BLaER1 treated with 17β-estradiol and CSF1 and Interleukin-3, amounts not matched to agents 10 nM and 100 nM (cell line): Measurements from ENCODE around the gene TAS1R3.
A peak's percentile ranks its signal among the peaks of the same experiment; 100 is the strongest.

Source experiments
- H3K27ac ChIP-seq, 11 experiments: shearing (Covaris generic); formaldehyde crosslinking; 2 replicates each; pipeline ENCODE4 v1.8.1; 2022
- H3K27me3 ChIP-seq, 11 experiments: shearing (Covaris generic); formaldehyde crosslinking; 2 replicates each; pipeline ENCODE4 v1.8.1; 2022
- H3K36me3 ChIP-seq, 11 experiments: shearing (Covaris generic); formaldehyde crosslinking; 2 replicates each; pipeline ENCODE4 v1.8.1; 2022
- H3K4me1 ChIP-seq, 10 experiments: shearing (Covaris generic); formaldehyde crosslinking; 2 replicates each; pipeline ENCODE4 v1.8.1; 2022
- H3K4me2 ChIP-seq, 11 experiments: shearing (Covaris generic); formaldehyde crosslinking; 2 replicates each; pipeline ENCODE4 v1.8.1; 2022
- H3K4me3 ChIP-seq, 10 experiments: shearing (Covaris generic); formaldehyde crosslinking; 2 replicates each; pipeline ENCODE4 v1.8.1; 2022
- H3K9ac ChIP-seq, 11 experiments: shearing (Covaris generic); formaldehyde crosslinking; 2 replicates each; pipeline ENCODE4 v1.8.1; 2022
- H3K9me3 ChIP-seq, 11 experiments: shearing (Covaris generic); formaldehyde crosslinking; replicated peaks in 1 of 11; 2 replicates each; pipeline ENCODE4 v1.8.1; 2022
- H4K20me1 ChIP-seq, 11 experiments: shearing (Covaris generic); formaldehyde crosslinking; 2 replicates each; pipeline ENCODE4 v1.8.1; 2022
- Cebpa-rat ChIP-seq, 11 experiments: shearing (Covaris generic); IDR thresholded peaks; 2 replicates each; pipeline ENCODE4 v1.8.1; 2022

Gene TAS1R3

DNA sequence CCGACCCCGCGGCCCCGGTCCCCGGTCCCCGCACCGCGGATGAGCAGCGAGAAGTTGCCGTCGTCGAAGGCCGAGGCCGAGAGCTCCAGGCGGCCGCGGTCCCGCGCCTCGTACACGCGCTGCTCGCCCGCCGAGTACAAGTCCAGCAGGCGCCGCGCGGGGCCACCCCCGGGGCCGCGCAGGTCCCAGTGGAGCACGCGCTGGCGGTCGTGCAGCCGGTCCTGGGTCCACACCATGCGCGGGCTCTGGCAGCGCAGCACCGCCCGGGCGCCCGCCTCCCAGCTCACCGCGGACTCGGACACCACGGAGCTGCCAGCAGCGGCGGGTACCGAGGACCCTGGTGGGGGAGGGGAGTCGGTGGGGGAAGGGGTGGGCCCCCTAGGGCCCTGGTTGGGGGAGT, 24.3 kb downstream of the TAS1R3 start:
- Histone ChIP-seq H3K4me3 (no peak overlapping the region), H3K27ac (no peak overlapping the region), H3K36me3 (no peaks in the 10 kb centered on the region), H3K27me3 (peaks cover 35 to 56% (median 43%) of the 10 kb centered on the region in 11 experiments), H3K4me1 (peaks cover 32 to 70% (median 64%) of the 10 kb centered on the region in 10 experiments), H3K9ac (no peak overlapping the region), H3K9me3 (no peaks in the 10 kb centered on the region), H4K20me1 (peaks cover 0 to 54% (median 33%) of the 10 kb centered on the region in 11 experiments; a peak in 15 of 22 replicates), H3K4me2 (peak overlapping the region in 1 of 11 experiments; percentile 26; a peak in 1 of 22 replicates)
- TF ChIP-seq Cebpa-rat (IDR thresholded peaks at IDR 0.05) = no peak

DNA sequence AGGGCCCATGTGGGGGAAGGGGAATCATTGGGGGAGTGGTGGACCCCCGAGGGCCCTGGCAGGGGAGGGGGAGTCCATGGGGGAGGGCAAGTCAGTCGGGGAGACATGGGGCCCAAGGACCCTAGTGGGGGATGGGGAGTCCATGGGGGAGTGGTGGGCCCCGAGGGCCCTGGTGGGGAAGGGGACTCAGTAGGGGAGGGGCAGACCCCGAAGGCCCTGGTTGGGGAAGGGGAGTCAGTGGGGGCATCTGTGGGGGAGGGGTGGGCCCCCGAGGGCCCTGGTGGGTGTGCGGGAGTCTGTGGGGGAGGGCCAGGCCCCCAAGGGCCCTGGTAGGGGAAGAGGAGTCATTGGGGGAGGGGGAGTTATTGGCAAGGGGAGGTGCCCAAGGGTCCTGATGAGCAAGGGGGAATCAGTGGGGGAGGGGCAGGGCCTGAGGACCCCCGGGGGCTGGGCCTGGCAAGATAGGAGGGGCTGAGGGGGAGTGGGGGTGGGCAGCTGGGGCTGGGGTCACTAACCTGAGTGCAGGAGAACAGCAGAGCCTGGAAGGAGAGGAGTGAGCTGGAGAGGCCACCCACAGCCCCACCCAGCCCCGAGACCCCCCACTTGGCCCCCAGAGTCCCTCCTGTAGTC, 25.2 kb downstream of the TAS1R3 start:
- Histone ChIP-seq H3K27ac (no peak overlapping the region), H3K9me3 (no peaks in the 10 kb centered on the region), H3K4me3 (no peak overlapping the region), H4K20me1 (peaks cover 0 to 54% (median 33%) of the 10 kb centered on the region in 11 experiments; a peak in 15 of 22 replicates), H3K4me2 (no peak overlapping the region), H3K27me3 (peaks cover 35 to 56% (median 43%) of the 10 kb centered on the region in 11 experiments), H3K36me3 (no peaks in the 10 kb centered on the region), H3K9ac (no peak overlapping the region), H3K4me1 (peaks cover 32 to 69% (median 64%) of the 10 kb centered on the region in 10 experiments)
- no peak for TF ChIP-seq Cebpa-rat (IDR thresholded peaks at IDR 0.05)

GRCh38 chr1:1356796-1357401, 25.8 kb downstream of the TAS1R3 start:
- H3K9me3 ChIP-seq = no peaks in the 10 kb centered on the region
- peak overlapping the region in 6 of 11 experiments; percentile 33 to 99 (median 96); a peak in 4 of 22 replicates for H3K4me2 ChIP-seq
- peaks cover 0 to 48% (median 28%) of the 10 kb centered on the region in 11 experiments; a peak in 15 of 22 replicates for H4K20me1 ChIP-seq
- H3K27me3 ChIP-seq = peaks cover 35 to 52% (median 37%) of the 10 kb centered on the region in 11 experiments
- H3K27ac ChIP-seq = no peak overlapping the region
- peaks cover 32 to 63% (median 58%) of the 10 kb centered on the region in 10 experiments for H3K4me1 ChIP-seq
- no peaks in the 10 kb centered on the region for H3K36me3 ChIP-seq
- no peak overlapping the region for H3K4me3 ChIP-seq
- H3K9ac ChIP-seq = no peak overlapping the region
- TF ChIP-seq Cebpa-rat (IDR thresholded peaks at IDR 0.05) = no peak

GRCh38 chr1:1357871-1358432, 26.9 kb downstream of the TAS1R3 start:
- no peak for TF ChIP-seq Cebpa-rat (IDR thresholded peaks at IDR 0.05)
- peak overlapping the region; percentile 39 to 99 (median 88) for H3K4me2 ChIP-seq
- H3K9ac ChIP-seq = peak overlapping the region in 5 of 11 experiments; percentile 13 to 54 (median 37); a peak in 3 of 22 replicates
- H3K27me3 ChIP-seq = peaks cover 26 to 41% (median 26%) of the 10 kb centered on the region in 11 experiments
- no peaks in the 10 kb centered on the region for H3K36me3 ChIP-seq
- no peak overlapping the region; a peak in 2 of 20 replicates for H3K4me3 ChIP-seq
- no peak overlapping the region; a peak in 1 of 22 replicates for H3K27ac ChIP-seq
- H3K4me1 ChIP-seq = peaks cover 32 to 53% (median 47%) of the 10 kb centered on the region in 10 experiments
- H3K9me3 ChIP-seq = no peaks in the 10 kb centered on the region
- peaks cover 0 to 37% (median 17%) of the 10 kb centered on the region in 11 experiments; a peak in 15 of 22 replicates for H4K20me1 ChIP-seq

- peak within 1 kb of the TSS; percentile 39 to 99 (median 88) for H3K4me2 ChIP-seq
These were observed 27.6 kb downstream of the TAS1R3 start, which contains the start of gene MXRA8 for GRCh38 chr1:1358433-1359271. Gene MXRA8 (minus strand): TSS chr1:1358555. CDS start chr1:1358504, 51 bp downstream.

GRCh38 chr1:1359308-1359663, 28.2 kb downstream of the TAS1R3 start:
- peaks cover 13 to 28% (median 13%) of the 10 kb centered on the region in 11 experiments for H3K27me3 ChIP-seq
- H4K20me1 ChIP-seq = peaks cover 0 to 24% (median 7%) of the 10 kb centered on the region in 11 experiments; a peak in 10 of 22 replicates
- no peak for TF ChIP-seq Cebpa-rat (IDR thresholded peaks at IDR 0.05)
- H3K4me2 ChIP-seq = peak overlapping the region; percentile 39 to 99 (median 88)
- H3K9me3 ChIP-seq = no peaks in the 10 kb centered on the region
- H3K36me3 ChIP-seq = no peaks in the 10 kb centered on the region
- peak overlapping the region in 3 of 11 experiments; percentile 44 to 52 (median 44); a peak in 3 of 22 replicates for H3K27ac ChIP-seq
- H3K9ac ChIP-seq = peak overlapping the region in 10 of 11 experiments; percentile 13 to 67 (median 28); a peak in 14 of 22 replicates
- H3K4me1 ChIP-seq = peaks cover 19 to 40% (median 34%) of the 10 kb centered on the region in 10 experiments
- H3K4me3 ChIP-seq = peak overlapping the region in 2 of 10 experiments; percentile 13 to 42; a peak in 2 of 20 replicates

More at GRCh38 chr1:1358433-1359271, 27.6 kb downstream of the TAS1R3 start, which contains the start of gene MXRA8:
- Histone ChIP-seq H3K9me3 (no peaks in the 10 kb centered on the region), H4K20me1 (peaks cover 0 to 30% (median 10%) of the 10 kb centered on the region in 11 experiments; a peak in 14 of 22 replicates), H3K27me3 (peaks cover 19 to 34% (median 19%) of the 10 kb centered on the region in 11 experiments), H3K4me1 (peaks cover 25 to 46% (median 40%) of the 10 kb centered on the region in 10 experiments), H3K27ac (peak within 1 kb of the TSS in 4 of 11 experiments; percentile 41 to 52 (median 44); a peak in 7 of 22 replicates), H3K36me3 (no peaks in the 10 kb centered on the region), H3K4me3 (peak within 1 kb of the TSS in 3 of 10 experiments; percentile 8 to 42 (median 13); a peak in 5 of 20 replicates), H3K9ac (peak within 1 kb of the TSS in 10 of 11 experiments; percentile 13 to 67 (median 28); a peak in 15 of 22 replicates)
- no peak for TF ChIP-seq Cebpa-rat (IDR thresholded peaks at IDR 0.05)

DNA sequence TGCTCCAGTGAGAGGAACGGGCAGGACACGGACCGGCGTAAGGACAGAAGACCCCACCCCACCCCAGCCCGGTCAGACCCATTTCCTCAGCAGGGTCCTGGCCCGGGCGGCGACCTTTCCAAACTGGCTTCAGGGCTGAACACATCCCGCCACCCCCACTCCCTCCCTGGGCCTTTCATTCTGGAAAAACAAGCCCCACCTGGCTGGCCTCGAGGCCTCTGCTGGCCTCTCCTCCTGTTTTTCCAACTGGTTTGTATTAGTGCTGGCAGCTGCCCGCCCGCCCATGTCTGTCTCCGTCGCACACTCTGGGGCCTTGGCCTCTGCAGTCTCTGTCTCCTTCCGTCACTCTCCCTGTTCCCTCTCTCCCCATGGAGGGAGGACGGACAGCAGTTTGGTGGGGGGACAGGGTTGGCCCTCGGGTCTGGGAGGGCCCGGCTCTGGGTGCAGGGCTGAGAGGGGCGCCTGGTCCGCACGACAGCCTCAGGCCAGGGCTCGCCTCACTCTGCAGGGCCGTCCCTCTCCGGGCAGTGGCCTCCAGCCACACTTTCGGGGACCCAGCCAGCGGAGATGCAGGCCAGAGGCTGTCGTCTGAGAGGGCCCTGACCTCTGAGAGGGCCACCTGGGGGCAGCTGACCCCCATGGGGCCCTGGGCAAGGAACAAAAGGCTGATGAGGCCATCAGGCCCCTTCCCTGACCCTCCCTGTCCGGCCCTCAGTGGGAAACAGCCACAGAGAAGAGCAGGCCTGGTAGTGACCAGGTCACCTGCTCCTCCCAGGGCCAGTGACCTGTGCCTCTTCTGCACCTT, 28.8 kb downstream of the TAS1R3 start:
- H3K4me3 ChIP-seq = no peak overlapping the region
- H3K4me2 ChIP-seq = peak overlapping the region; percentile 39 to 99 (median 88); a peak in 19 of 22 replicates
- peaks cover 7 to 22% (median 7%) of the 10 kb centered on the region in 11 experiments for H3K27me3 ChIP-seq
- H3K4me1 ChIP-seq = peaks cover 16 to 35% (median 29%) of the 10 kb centered on the region in 10 experiments
- no peaks in the 10 kb centered on the region for H3K36me3 ChIP-seq
- peak overlapping the region in 1 of 11 experiments; percentile 46; a peak in 1 of 22 replicates for H3K9ac ChIP-seq
- H4K20me1 ChIP-seq = peaks cover 0 to 18% (median 5%) of the 10 kb centered on the region in 11 experiments; a peak in 6 of 22 replicates
- no peaks in the 10 kb centered on the region for H3K9me3 ChIP-seq
- H3K27ac ChIP-seq = 0 out of 22 replicates have a peak overlapping the region, but pooled peaks of 1 of the 11 experiments have one; percentile 2
- no peak for TF ChIP-seq Cebpa-rat (IDR thresholded peaks at IDR 0.05)
